Left kidney (tissue), 2 donors: Measurements from ENCODE around the gene TIMM29. TPM values are rescaled to one million over a fixed set of nuclear protein-coding genes. Genes with fewer than 3 reads are reported as not detected.
"Not testable (repeated sequence)": the region's sequence is repeated elsewhere in the genome, so short reads cannot be mapped to it uniquely, and the experiment has no call there.

Source experiments
- DNase-seq: peaks from one replicate; pipeline ENCODE4 v3.0.0-alpha.2; 2013
- polyA plus RNA-seq: library from polyadenylated mRNA; unstranded; fragments of 120-200 nt; gene quantifications from one replicate; pipeline ENCODE4 v1.2.1, GENCODE V29; 2013; ENCODE audit not compliant: insufficient read length

The TIMM29 gene
- polyA plus RNA-seq, 1 donor = 31.1 TPM

DNA sequence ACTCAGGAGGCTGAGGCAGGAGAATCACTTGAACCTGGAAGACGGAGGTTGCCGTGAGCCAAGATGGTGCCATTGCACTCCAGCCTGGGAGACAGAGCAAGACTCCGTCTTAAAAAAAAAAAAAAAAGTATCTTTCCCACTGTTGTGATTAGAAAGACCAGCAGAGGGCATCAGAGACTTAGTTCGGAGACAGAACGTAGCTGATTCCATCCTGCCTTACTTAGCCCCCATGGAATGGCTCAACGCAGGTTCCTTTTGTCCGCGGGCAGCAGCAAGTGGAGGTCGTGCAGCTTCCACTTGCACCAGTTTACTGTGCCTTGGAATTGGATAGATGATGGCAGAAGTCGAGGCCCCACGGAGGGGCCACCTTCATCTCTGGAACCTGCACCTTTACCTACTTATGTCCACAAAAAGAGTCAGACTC is 8.1 kb downstream of the TIMM29 start:
- DNase-seq = peak; percentile 88

- DNase-seq = not testable (repeated sequence)
These were observed 13.0 kb downstream of the TIMM29 start for GRCh38 chr19:10941649-10942048.

DNA sequence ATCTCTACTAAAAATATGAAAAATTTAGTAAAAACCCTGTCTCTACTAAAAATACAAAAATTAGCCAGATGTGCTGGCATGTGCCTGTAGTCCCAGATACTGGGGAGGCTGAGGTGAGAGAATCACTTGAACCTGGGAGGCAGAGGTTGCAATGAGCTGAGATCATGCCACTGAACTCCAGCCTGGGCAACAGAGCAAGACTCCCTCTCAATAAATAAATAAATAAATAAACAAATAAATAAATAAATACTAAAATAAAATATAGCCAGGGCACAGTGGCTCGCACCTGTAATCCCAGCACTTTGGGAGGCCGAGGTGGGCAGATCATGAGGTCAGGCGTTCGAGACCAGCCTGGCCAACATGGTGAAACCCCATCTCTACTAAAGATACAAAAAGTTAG is 14.8 kb downstream of the TIMM29 start:
- not testable (repeated sequence) for DNase-seq

GRCh38 chr19:10945264-10945663 is 16.7 kb downstream of the TIMM29 start:
- no peak for DNase-seq

DNA sequence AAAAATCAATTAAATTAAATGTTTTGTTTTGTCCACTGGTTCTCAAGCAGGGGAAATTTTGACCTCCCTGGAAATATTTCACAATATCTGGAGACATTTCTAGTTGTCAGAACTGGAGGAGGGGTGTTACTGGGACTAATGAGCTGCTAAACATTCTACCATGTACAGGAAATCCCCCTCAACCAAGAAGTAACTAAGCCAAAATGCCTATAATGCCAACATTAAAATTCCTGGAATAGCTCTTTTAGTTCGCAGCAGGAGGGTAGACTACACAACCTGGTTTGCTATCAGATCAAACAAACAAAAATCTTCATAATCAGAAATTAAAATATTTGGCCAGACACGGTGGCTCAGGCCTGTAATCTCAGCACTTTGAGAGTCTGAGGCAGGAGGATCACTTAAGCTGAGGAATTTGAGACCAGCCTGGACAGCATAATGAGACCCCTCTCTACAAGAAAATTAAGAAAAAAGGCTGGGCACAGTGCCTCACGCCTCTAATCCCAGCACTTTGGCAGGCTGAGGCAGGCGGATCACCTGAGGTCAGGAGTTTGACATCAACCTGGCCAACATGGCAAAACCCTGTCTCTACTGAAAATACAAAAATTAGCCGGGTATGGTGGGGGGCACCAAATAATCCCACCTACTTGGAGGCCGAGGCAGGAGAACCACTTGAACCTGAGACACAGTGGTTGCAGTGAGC is 18.5 kb downstream of the TIMM29 start:
- DNase-seq = no peak

DNA sequence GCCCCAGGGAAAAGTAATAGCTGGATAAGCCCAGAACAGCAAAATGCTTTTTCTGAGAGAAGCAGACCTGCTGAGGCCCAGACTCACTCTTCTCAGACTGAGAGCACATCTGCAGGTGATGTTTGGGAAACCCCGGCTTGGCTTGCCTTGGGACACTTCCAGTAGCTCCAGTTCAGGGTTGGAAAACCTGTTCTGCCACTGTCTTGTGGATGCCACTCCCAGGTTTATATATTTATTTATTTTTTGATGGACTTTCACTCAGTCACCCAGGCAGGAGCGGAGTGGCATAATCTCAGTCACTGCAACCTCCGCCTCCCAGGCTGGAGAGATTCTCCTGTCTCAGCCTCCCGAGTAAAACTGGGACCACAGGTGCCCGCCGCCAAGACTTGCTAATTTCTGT is 24.2 kb downstream of the TIMM29 start:
- DNase-seq = no peak

GRCh38 chr19:10959277-10959968 is 30.8 kb downstream of the TIMM29 start:
- not testable (repeated sequence) for DNase-seq

DNA sequence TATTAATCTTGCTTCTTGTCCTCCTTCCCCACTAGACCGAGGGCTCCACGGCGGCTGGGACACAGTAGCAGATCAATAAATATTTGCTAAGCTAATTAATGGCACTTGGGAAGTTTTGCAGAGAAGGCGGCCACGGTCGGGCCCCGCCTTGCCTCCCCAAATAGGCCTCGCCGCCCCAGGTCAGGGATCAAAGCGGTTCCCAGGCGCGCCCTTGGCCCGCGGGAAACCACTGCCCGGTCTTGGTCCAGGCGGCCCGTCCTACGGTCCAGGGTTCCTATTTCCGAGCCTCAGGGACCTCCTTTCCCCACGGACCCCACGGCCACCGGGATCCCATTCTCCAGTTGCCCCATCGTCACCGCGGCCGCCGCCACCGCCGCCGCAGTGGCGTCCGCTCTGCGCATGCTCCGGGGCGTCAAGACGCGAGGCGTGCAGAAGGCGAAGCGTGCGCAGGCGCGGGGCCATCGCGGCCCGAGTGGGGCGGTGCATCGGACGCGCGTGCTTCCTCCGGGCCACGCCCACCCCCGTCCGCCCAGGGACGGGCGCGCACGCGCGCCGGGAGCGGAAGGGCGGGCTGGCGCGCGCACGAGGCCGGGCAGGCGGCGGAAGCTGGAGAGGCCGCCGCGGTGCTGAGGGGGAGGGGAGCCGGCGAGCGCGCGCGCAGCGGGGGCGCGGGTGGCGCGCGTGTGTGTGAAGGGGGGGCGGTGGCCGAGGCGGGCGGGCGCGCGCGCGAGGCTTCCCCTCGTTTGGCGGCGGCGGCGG is 31.9 kb downstream of the TIMM29 start, which contains the start of gene SMARCA4:
Gene SMARCA4 (plus strand): TSS at position 717 of the 759 bp plus-strand sequence. CDS start 23,122 bp downstream, outside the sequence.
- DNase-seq = peak; percentile 97

DNA sequence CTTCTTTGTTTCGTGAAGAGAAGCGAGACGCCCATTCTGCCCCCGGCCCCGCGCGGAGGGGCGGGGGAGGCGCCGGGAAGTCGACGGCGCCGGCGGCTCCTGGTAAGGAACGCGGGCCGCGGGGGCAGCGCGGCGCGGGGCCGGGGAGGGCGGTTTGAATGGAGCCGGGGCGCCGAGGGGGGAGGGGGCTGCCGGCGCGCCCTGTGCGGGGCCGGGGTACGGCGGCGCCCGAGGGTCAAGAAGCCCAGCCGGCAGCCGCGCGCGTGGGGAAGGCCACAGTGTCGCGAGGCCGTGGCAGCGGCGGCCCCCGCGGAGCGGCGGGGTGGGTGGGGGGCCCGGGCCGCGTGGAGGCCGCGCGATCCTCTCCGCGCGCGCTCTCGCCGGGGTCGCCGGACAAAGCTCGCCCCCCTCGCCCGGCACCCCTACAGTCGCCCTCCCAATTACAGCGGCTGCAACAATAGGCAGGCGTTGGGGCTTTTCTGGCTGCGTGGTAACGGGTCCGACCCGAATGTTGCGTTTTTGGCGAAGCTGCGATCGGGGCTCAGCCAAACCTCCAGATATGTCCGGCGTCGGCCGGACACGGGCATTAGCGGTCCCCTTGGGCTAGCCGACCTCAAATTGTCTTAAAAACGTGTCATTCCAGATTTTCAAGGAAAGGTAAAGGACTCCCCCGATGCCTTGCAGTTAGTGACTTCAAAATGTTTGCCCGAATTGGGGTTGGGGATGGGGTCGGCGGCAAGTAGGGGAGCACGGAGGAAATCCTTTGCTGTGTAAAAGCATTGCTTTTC is 32.7 kb downstream of the TIMM29 start:
- peak; percentile 39 for DNase-seq

GRCh38 chr19:10962863-10963262 is 34.3 kb downstream of the TIMM29 start:
- no peak for DNase-seq

DNA sequence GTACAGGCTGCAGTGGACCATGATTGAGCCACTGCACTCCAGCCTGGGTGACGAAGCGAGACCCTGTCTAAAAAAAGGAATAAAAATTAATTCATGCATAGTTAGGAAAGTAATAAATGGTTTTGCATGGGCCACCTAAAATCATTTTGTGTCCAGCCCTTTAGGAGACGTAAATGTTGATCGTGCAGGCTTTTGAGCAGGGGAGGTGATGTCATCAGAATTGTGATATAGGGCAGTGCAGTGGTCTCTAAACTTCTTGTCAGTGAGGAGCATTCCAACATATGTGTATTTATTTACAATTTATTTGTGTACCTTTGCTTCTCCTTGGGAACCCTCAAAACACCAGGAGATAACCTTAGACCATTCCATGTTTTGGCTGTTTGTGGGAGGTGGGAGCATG is 35.3 kb downstream of the TIMM29 start:
- no peak for DNase-seq

DNA sequence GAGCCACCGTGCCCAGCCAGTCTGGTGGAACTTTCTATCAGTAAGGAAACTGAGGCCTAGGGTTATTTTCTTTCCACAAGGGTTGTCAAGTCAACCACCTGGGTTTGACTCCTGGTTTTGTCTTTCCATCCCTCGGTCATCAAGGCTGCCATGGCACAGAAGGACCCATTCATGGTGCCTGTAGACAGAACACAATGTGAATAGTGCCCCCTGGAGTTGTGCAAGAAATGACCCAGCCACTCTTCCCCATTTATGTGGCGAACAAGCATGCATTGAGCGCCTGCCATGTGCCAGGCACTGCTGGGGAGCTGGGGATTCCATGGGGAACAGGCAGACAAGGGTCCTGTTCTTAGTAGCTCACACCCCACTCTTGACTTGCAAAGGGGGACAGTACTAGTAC is 36.3 kb downstream of the TIMM29 start:
- DNase-seq = no peak

DNA sequence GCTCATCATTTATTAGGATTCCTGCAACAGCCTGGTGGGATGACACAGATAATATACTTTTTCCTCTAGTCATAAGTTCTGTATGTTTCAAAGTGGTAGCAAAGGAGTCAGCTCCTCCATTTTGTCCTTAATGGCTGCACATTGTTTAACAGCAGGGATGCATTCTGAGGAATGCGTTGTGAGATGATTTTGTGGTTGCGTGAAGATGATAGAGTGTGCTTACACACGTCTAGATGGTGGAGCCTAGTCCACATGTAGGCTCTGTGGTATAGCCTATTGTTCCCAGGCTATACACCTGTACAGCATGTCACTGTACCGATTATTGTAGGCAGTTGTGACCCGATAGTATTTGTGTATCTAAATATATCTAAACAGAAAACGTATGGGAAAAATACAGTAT is 36.8 kb downstream of the TIMM29 start:
- no peak for DNase-seq

DNA sequence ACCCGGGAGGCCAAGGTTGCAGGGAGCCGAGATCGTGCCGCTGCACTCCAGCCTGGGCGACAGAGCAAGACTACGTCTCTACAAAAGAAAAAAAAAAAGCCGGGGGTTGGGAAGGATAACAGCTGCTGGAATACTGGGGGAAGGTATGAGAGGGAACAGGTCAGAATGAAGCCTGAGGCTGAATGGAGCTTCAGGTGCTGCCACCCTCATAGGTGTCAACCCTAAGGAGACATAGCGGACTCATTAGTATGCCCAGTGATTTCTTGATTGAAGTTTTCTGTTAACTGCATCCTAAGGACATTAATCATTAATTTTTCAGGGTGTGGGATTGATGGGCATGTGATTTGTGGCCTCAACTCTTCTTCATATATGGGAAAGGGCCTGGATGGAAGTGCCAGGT is 38.2 kb downstream of the TIMM29 start:
- no peak for DNase-seq

GRCh38 chr19:10968527-10969135 is 40.0 kb downstream of the TIMM29 start:
- DNase-seq = peak; percentile 25

DNA sequence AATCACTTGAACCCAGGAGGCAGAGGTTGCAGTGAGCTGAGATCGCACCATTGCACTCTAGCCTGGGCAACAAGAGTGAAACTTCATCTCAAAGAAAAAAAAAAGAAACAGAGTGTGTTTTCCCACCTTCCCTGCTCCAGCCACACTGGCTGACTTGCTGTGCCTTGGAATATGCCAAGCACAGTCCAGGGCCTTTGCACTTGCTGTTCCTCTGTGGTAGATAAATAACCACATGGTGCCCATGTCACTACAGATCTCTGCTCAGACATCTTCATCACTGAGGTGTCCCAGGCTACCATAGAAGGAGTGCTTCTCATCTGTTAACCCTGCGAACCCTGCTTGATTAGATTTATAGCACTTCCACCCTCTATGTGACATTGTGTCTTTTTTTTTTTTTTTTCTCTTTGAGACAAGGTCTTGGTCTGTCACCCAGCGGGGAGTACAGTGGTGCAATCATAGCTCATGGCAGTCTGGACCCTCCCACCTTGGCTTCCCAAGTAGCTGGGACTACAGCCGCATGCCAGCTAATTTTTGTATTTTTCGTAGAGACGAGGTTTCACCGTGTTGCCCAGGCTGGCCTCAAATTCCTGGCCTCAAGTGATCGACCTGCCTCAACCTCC is 42.6 kb downstream of the TIMM29 start:
- no peak for DNase-seq

DNA sequence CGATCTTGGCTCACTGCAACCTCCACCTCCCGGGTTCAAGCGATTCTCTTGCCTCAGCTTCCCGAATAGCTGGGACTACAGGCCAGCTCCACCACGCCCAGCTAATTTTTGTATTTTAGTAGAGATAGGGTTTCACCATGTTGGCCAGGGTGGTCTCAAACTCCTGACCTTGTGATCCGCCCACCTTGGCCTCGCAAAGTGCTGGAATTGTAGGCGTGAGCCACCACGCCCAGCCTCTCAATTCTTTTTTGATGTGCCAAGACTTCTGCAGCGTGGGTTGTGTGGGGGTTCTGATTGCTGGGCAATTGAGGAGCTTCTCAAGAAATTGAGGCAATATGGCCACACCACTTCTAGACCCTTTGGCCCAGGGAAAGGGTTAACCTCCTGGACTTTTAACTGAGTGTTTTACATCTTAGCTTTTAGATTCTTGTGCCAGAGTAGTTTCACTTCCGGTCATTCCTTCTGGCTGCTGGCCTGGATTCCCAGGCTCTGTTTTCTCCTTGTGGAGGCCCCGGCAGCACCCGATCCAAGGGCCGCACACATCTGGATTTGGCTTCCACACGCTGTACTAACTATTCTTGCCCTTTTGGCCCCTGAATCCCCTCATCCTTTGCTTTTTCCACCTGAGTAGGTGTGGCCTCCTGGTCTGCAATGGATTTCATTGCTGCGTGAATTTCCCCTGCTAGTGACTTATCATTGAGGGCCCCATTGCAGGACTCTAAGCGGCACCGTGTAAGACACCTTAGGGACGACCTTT is 46.9 kb downstream of the TIMM29 start:
- DNase-seq = peak; percentile 54

- no peak for DNase-seq
These were observed 47.7 kb downstream of the TIMM29 start for GRCh38 chr19:10976131-10976892.

DNA sequence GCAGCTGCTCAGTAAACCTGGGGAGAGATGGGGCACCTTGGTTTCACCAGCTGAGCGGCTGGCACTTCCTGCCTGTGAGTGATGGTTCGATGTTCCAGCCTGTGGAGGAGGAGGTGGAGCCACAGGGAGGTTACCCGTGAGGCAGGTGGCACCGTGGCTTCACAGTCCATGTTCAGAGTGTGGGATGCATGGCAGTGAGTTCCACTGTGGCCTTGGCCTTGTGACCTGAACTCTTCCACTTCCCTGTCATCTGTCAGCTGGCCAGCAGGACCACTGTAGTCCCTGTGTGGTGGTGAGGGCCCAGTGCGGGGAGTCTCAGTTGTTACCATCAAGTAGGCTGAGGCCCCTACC is 49.1 kb downstream of the TIMM29 start:
- no peak for DNase-seq
